GM18508 (cell line): ENCODE data around the gene SLC6A7.

Experiments used
- ATAC-seq: cut with Tn5 transposase; IDR thresholded peaks from one replicate; pipeline ENCODE4 v1.9.1; 2021; ENCODE audit warnings: moderate number of reproducible peaks; ENCODE audit not compliant: insufficient read depth, unreplicated experiment

The SLC6A7 gene

GRCh38 chr5:150188146-150188842 is 1.6 kb upstream of the SLC6A7 start:
- no peak for ATAC-seq

- no peak for ATAC-seq
Measured at GRCh38 chr5:150189326-150189725, 536 bp upstream of the SLC6A7 start.

GRCh38 chr5:150190503-150190979 is 679 bp downstream of the SLC6A7 start:
- ATAC-seq, result no peak

GRCh38 chr5:150190987-150191386 is 1.1 kb downstream of the SLC6A7 start:
- no peak for ATAC-seq

- no peak for ATAC-seq
Measured at GRCh38 chr5:150192462-150192861, 2.6 kb downstream of the SLC6A7 start.

GRCh38 chr5:150195736-150196485 is 6.0 kb downstream of the SLC6A7 start:
- ATAC-seq, result no peak

DNA sequence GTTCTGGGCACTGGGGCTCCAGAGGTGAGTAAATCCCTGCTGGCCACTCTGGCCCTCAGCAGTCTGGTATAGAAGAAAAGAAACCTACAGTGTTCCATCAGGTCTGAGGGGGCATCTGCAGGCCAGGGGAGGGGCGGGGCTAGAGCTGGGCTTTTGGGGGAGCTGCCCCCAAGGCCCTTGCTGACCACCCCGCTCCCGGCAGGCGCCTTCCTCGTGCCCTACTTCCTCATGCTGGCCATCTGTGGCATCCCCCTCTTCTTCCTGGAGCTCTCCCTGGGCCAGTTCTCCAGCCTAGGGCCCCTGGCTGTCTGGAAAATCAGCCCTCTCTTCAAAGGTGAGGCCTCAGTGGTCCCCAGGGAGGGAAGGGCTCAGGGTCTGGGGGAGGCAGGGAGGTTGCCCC is 6.7 kb downstream of the SLC6A7 start:
- ATAC-seq, result no peak

GRCh38 chr5:150196986-150197385 is 7.1 kb downstream of the SLC6A7 start:
- no peak for ATAC-seq

- no peak for ATAC-seq
Measured at GRCh38 chr5:150197476-150197875, 7.6 kb downstream of the SLC6A7 start.

- ATAC-seq, result no peak
Measured at GRCh38 chr5:150202501-150202900, 12.6 kb downstream of the SLC6A7 start.

DNA sequence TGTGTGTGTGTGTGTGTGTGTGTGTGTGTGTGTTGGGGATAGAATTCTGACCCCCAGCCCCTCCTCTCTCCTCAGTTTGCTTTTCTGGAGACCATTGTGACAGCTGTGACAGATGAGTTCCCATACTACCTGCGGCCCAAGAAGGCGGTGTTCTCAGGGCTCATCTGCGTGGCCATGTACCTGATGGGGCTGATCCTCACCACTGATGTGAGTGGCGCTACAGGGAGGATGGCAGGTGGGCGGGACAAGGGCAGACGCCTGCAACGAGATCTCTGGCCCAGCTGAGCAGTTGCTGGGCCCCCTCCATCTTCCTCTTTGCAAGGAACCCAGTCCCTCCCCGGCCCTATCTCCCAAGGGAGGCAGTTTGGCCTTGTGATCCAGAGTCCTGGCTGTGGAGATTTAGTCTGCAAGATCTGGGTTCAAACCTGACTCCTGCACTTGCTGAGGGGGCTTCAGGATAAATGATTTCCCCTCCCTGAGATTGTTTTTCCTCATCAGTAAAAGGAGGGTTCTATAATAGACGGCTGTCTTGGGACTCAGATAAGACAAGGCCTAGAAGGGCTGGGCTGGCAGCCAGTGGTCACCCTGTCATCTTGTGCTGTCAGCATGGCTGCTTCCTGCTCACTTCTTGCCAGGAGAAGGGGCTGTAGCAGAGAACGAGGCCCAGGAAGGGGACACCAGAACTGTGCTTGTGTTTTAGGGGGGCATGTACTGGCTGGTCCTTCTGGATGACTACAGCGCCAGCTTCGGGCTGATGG is 14.1 kb downstream of the SLC6A7 start:
- ATAC-seq, result no peak

- ATAC-seq, result no peak
Measured at GRCh38 chr5:150204590-150204960, 14.7 kb downstream of the SLC6A7 start.

GRCh38 chr5:150206098-150206778 is 16.4 kb downstream of the SLC6A7 start:
- ATAC-seq, result no peak

DNA sequence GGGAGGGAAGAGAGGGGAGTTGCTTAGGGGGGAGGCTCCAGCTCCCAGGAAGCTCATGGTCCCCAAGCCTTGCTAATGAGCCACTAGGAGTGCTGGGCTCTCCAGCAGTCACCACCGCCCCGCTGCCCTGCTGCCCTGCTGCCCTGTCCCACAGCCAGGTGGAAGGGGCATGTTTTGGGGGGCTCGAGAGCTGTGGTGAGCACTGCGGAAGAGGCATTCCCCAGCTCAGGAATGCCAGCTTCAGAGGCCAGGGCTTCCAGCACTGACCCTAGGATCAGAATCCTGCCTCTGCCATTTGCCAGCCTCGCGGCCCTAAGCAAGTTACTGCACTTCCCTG is 16.9 kb downstream of the SLC6A7 start:
- ATAC-seq, result no peak

GRCh38 chr5:150208187-150209098 is 18.6 kb downstream of the SLC6A7 start:
- ATAC-seq, result no peak

DNA sequence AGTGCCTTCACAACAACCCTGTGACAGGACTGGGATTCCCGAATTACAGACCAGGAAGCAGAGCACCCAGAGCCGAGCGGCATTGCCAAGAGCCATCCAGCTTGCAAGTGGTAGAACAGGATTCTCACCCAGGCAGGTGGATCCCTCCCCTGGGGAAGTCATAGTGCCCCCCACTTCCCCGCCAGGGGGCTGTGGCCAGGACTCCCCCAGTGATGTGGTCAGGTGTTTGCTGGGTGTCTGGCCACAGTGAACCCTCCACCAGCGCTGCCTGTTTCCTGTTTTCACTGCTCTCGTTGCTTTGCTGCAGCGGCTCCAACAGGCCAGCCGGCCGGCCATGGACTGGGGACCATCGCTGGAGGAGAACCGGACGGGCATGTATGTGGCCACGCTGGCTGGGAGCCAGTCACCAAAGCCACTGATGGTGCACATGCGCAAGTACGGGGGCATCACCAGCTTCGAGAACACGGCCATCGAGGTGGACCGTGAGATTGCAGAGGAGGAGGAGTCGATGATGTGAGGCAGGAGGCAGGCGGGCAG is 19.3 kb downstream of the SLC6A7 start:
- no peak for ATAC-seq

- ATAC-seq, result no peak
Measured at GRCh38 chr5:150210644-150211043, 20.8 kb downstream of the SLC6A7 start.

- no peak for ATAC-seq
Measured at GRCh38 chr5:150211156-150212030, 21.5 kb downstream of the SLC6A7 start.
